K562 (cell line): ENCODE data around the gene SLC1A5. TPM values are rescaled to one million over a fixed set of nuclear protein-coding genes. Genes with fewer than 3 reads are reported as not detected.

Experiments
- HCFC1 ChIP-seq: IDR thresholded peaks from 2 replicates; pipeline ENCODE4 v1.6.1; 2012; ENCODE audit warnings: low read depth, low read length, improper control_type of control experiment
- HDAC1 ChIP-seq, 2 experiments: fragments of 450-650 bp; IDR thresholded peaks; 2 replicates each; pipeline ENCODE4 v1.6.1; 2016 to 2017; ENCODE audit warnings: inconsistent platforms in 1 of 2, mild to moderate bottlenecking in 1 of 2, moderate library complexity in 1 of 2
- NCOA6 ChIP-seq: fragments of 450-650 bp; IDR thresholded peaks from 2 replicates; pipeline ENCODE4 v1.6.1; 2017; ENCODE audit warnings: mild to moderate bottlenecking
- RFX7 ChIP-seq: fragments of 250-450 bp; sonication (Bioruptor Pico); IDR thresholded peaks from 2 replicates; pipeline ENCODE4 v1.5.1; 2021; ENCODE audit warnings: mild to moderate bottlenecking
- YY1 ChIP-seq, 3 experiments: IDR thresholded peaks; 2 replicates each; pipeline ENCODE4 v1.6.1; 2011; ENCODE audit warnings: low read length in 2 of 3, mild to moderate bottlenecking in 2 of 3, moderate library complexity in 2 of 3, borderline replicate concordance in 1 of 3, control low read depth in 1 of 3, low read depth in 1 of 3; ENCODE audit not compliant: insufficient read depth in 3 of 3, insufficient replicate concordance in 2 of 3, control insufficient read depth in 1 of 3, insufficient read length in 1 of 3; ENCODE audit errors: extremely low read depth in 1 of 3
- ZNF445 ChIP-seq: fragments of 250-450 bp; sonication (Bioruptor Pico); IDR thresholded peaks from 2 replicates; pipeline ENCODE4 v1.4.0; 2020; ENCODE audit warnings: low read depth, mild to moderate bottlenecking, moderate library complexity
- polyA plus RNA-seq, 8 experiments: library from polyadenylated mRNA; depleted of rRNA in 4 of 8; stranded (reverse) in 5 of 8; unstranded in 3 of 8; fragments of >200 nt; fragmentation: Nextera tagmentation in 2 of 8; fragmentation: Illumina TruSeq in 1 of 8; extraction: Ambion mirVana in 2 of 8; extraction: Trizol in 1 of 8; gene quantifications; 2 replicates each; pipeline versions ENCODE4 v1.2.1 to v1.2.3, GENCODE V29; 2011 to 2014; ENCODE audit warnings: inconsistent platforms in 1 of 8, missing spikeins in 1 of 8
- total RNA-seq, 7 experiments: library from RNA; depleted of rRNA in 6 of 7; stranded (reverse); fragments of >200 nt in 6 of 7; fragmentation: Illumina TruSeq in 2 of 7; extraction: Trizol in 2 of 7; gene quantifications; 2 replicates each; pipeline versions ENCODE4 v1.2.1 to v1.2.3, GENCODE V29; 2011 to 2021; ENCODE audit warnings: low replicate concordance in 1 of 7
- TF ChIP-seq, protein P1 (sequence below), 3 experiments: fragments of 200-800 bp in 1 of 3; sonication (Bioruptor generic) in 1 of 3; sonication (generic) in 1 of 3; formaldehyde crosslinking in 1 of 3; IDR thresholded peaks; 2 replicates each; pipeline versions ENCODE4 v1.6.1 to v1.8.0; 2016 to 2022; ENCODE audit warnings: mild to moderate bottlenecking in 2 of 3, missing compliant biosample characterization in 2 of 3, missing genetic modification characterization in 2 of 3, missing genetic modification reagents in 1 of 3
- TF ChIP-seq, protein P2 (sequence below): fragments of 200-800 bp; sonication (Bioruptor generic); IDR thresholded peaks from 2 replicates; pipeline ENCODE4 v1.6.1; 2017; ENCODE audit warnings: missing genetic modification characterization, missing compliant biosample characterization
- TF ChIP-seq, protein P3 (sequence below): conservative IDR thresholded peaks from 2 replicates; pipeline ENCODE4 v1.6.1; 2011; ENCODE audit warnings: low read depth, mild to moderate bottlenecking, low read length; ENCODE audit not compliant: control insufficient read depth
- TF ChIP-seq, protein P4 (sequence below), 2 experiments: fragments of 450-650 bp; conservative IDR thresholded peaks; 2 replicates each; pipeline ENCODE4 v1.6.1; 2017; ENCODE audit warnings: mild to moderate bottlenecking in 2 of 2, moderate library complexity in 2 of 2

Gene SLC1A5
- total and polyA plus RNA-seq, 9 of the 15 experiments (the other 6 are each of a cell fraction or from before 2014, with no cell fraction given) = 31.2 to 417 (median 134) TPM

DNA sequence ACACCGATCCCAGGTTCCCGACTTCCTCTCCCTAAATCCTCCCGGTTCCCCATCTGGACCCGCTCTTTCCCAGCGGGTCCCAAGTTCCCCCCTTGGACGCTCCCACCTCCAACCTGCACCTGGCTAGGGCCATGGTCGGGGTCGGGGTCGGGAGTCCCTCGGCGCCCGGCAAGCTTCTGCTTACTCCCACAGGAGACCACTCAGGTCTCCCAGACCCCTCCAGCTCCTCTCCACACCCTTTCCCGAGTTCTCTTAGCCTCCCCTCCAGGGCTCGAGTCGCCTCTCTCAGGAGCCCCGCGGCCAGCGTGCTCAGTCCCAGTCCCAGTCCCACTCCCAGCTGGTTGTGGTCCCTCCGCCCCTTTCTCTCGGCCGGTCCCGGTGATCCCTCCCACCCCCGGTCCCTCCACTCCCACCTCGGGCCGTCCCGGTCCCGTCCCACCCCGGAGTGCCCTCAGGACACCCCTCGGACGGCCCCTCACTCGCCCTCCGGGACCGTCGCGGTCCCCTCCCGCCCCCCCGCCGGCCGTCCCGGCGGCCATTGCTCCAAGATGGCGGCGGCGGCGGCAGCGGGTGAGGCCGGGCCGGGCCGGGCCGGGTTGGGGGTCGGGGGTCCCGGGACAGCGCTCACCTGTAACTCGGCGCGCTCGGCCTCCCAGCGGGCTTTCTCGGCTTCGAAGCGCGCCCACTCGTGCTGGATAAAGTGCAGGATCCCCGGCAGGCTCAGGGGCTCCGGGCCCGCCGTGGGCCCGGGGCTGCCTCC lies 42.7 kb downstream of the SLC1A5 start, which contains the start of gene FKRP (continued):
- TF ChIP-seq, protein P1, sequence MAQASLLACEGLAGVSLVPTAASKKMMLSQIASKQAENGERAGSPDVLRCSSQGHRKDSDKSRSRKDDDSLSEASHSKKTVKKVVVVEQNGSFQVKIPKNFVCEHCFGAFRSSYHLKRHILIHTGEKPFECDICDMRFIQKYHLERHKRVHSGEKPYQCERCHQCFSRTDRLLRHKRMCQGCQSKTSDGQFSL (CRISPR knock-in tag; IDR thresholded peaks at IDR 0.05) = no peak; the same call in 1 of the 2 replicates
- TF ChIP-seq, protein P1 (tag; IDR thresholded peaks at IDR 0.05) = peak in 1 of 2 experiments; percentile 85; a peak in 1 of 4 replicates
- TF ChIP-seq, protein P2, sequence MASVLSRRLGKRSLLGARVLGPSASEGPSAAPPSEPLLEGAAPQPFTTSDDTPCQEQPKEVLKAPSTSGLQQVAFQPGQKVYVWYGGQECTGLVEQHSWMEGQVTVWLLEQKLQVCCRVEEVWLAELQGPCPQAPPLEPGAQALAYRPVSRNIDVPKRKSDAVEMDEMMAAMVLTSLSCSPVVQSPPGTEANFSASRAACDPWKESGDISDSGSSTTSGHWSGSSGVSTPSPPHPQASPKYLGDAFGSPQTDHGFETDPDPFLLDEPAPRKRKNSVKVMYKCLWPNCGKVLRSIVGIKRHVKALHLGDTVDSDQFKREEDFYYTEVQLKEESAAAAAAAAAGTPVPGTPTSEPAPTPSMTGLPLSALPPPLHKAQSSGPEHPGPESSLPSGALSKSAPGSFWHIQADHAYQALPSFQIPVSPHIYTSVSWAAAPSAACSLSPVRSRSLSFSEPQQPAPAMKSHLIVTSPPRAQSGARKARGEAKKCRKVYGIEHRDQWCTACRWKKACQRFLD (CRISPR knock-in tag) = peak; percentile 80
- TF ChIP-seq YY1 (IDR thresholded peaks at IDR 0.05; ENCODE audit: borderline replicate concordance in 1 of 3, control insufficient read depth in 1 of 3, extremely low read depth in 1 of 3, insufficient read depth in 3 of 3, insufficient read length in 1 of 3, insufficient replicate concordance in 2 of 3, low read depth in 1 of 3, low read length in 2 of 3) = peak; percentile 65 to 94 (median 90)
- TF ChIP-seq HDAC1 (IDR thresholded peaks at IDR 0.05) = no peak
- TF ChIP-seq HCFC1 = peak; percentile 19; the same call in 1 of the 2 replicates
- TF ChIP-seq NCOA6 = no peak
- TF ChIP-seq, protein P3, sequence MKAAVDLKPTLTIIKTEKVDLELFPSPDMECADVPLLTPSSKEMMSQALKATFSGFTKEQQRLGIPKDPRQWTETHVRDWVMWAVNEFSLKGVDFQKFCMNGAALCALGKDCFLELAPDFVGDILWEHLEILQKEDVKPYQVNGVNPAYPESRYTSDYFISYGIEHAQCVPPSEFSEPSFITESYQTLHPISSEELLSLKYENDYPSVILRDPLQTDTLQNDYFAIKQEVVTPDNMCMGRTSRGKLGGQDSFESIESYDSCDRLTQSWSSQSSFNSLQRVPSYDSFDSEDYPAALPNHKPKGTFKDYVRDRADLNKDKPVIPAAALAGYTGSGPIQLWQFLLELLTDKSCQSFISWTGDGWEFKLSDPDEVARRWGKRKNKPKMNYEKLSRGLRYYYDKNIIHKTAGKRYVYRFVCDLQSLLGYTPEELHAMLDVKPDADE = no peak
- TF ChIP-seq, protein P4, sequence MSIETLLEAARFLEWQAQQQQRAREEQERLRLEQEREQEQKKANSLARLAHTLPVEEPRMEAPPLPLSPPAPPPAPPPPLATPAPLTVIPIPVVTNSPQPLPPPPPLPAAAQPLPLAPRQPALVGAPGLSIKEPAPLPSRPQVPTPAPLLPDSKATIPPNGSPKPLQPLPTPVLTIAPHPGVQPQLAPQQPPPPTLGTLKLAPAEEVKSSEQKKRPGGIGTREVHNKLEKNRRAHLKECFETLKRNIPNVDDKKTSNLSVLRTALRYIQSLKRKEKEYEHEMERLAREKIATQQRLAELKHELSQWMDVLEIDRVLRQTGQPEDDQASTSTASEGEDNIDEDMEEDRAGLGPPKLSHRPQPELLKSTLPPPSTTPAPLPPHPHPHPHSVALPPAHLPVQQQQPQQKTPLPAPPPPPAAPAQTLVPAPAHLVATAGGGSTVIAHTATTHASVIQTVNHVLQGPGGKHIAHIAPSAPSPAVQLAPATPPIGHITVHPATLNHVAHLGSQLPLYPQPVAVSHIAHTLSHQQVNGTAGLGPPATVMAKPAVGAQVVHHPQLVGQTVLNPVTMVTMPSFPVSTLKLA (conservative IDR thresholded peaks at IDR 0.05) = peak in 1 of 2 experiments; percentile 23; a peak in 1 of 4 replicates
- TF ChIP-seq RFX7 (CRISPR knock-in tag) = no peak
- no peak for TF ChIP-seq ZNF445 (CRISPR knock-in tag)
